NT2/D1 (cell line): Measurements from ENCODE around the gene SLC7A9.

ENCODE experiments used
- DNase-seq: peaks from one replicate; pipeline ENCODE4 v3.0.0-alpha.2; 2011; ENCODE audit warnings: low read depth, low spot score
- H3K27me3 ChIP-seq: 2 replicates; pipeline ENCODE4 v1.6.0; 2011; ENCODE audit warnings: mild to moderate bottlenecking; ENCODE audit not compliant: insufficient read length, insufficient read depth
- H3K36me3 ChIP-seq: 2 replicates; pipeline ENCODE4 v1.6.1; 2011; ENCODE audit warnings: mild to moderate bottlenecking, low read length, mixed read lengths; ENCODE audit not compliant: insufficient read depth, insufficient read length
- H3K4me1 ChIP-seq: 2 replicates; pipeline ENCODE4 v1.5.1; 2011; ENCODE audit not compliant: insufficient read depth, insufficient read length
- H3K4me3 ChIP-seq: 2 replicates; pipeline ENCODE4 v1.5.1; 2011; ENCODE audit warnings: low read depth; ENCODE audit not compliant: insufficient read length
- H3K9ac ChIP-seq: 2 replicates; pipeline ENCODE4 v1.6.0; 2011; ENCODE audit warnings: low read depth; ENCODE audit not compliant: insufficient read length
- H3K9me3 ChIP-seq: 2 replicates; pipeline ENCODE4 v1.5.1; 2011; ENCODE audit warnings: mild to moderate bottlenecking, low read length; ENCODE audit not compliant: insufficient read depth
- SUZ12 ChIP-seq: IDR thresholded peaks from 2 replicates; pipeline ENCODE4 v1.6.1; 2011; ENCODE audit not compliant: insufficient read length, insufficient read depth; ENCODE audit errors: extremely low read depth
- YY1 ChIP-seq: IDR thresholded peaks from 2 replicates; pipeline ENCODE4 v1.6.1; 2011; ENCODE audit not compliant: insufficient read length, insufficient read depth
- ZNF274 ChIP-seq: IDR thresholded peaks from 2 replicates; pipeline ENCODE4 v1.6.1; 2011; ENCODE audit warnings: mild to moderate bottlenecking, low read depth, low read length

The SLC7A9 gene

GRCh38 chr19:32881766-32882165, 12.2 kb upstream of the SLC7A9 start:
- no peaks in the 10 kb centered on the region for H3K27me3 ChIP-seq
- no peak for TF ChIP-seq YY1
- TF ChIP-seq SUZ12: no peak
- TF ChIP-seq ZNF274: no peak
- no peak for DNase-seq
- no peaks in the 10 kb centered on the region for H3K9me3 ChIP-seq
- H3K4me3 ChIP-seq: no peak overlapping the region
- H3K4me1 ChIP-seq: no peaks in the 10 kb centered on the region
- H3K9ac ChIP-seq: no peak overlapping the region
- peaks cover 36% of the 10 kb centered on the region for H3K36me3 ChIP-seq

- no peak for DNase-seq
- H3K9me3 ChIP-seq: no peaks in the 10 kb centered on the region
- no peaks in the 10 kb centered on the region for H3K27me3 ChIP-seq
- no peak overlapping the region for H3K4me3 ChIP-seq
- no peak overlapping the region for H3K9ac ChIP-seq
- H3K36me3 ChIP-seq: peaks cover 36% of the 10 kb centered on the region
- no peak for TF ChIP-seq SUZ12
- no peak for TF ChIP-seq ZNF274
- TF ChIP-seq YY1: no peak
- peaks cover under 1% of the 10 kb centered on the region for H3K4me1 ChIP-seq
These were observed 11.1 kb upstream of the SLC7A9 start for GRCh38 chr19:32880622-32881021.

DNA sequence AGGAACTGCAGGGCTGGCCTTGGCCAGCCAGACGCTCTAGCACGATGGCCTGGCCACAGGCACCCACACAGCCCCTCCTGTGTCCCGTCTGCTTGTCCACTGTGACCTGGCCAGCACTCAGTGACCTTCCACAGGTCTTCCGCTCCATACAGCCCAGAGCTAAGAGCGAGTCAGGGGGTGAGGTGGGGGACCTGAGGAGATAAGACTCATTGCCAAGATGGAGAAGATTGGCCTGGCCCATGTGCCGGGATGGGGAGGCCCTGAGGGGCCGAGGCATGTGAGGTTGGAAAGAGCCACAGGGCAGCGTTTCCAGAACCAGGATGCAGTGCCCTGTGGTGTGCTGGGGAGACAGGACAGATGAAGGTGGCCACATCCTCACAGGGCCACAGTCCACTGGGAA, 10.2 kb upstream of the SLC7A9 start:
- Histone ChIP-seq H3K9ac (no peak overlapping the region), H3K27me3 (no peaks in the 10 kb centered on the region), H3K4me1 (peaks cover 4% of the 10 kb centered on the region), H3K4me3 (no peak overlapping the region), H3K9me3 (no peaks in the 10 kb centered on the region), H3K36me3 (peaks cover 36% of the 10 kb centered on the region)
- no peak for DNase-seq
- TF ChIP-seq YY1 (no peak), SUZ12 (no peak), ZNF274 (no peak)

DNA sequence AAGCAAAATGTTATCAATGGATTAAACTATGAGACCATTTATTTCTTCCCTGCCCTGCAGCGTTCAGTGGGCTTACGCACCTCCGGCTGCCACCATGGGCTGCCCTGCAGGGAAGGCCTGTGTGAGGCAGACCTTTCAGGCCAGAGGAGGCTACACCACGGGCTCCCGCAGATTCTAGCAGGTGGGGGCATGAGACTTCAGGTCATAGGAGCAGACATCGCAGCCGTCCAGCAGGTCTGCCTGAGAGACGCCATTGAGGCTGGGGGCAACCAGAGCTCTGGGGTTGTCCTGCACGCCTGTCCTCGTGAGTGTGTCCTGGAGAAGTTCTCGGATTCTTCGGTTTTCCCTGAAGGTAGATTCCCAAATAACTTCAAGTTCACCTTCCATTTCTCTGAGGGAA, 9.4 kb upstream of the SLC7A9 start:
- peaks cover 6% of the 10 kb centered on the region for H3K4me1 ChIP-seq
- no peak overlapping the region for H3K9ac ChIP-seq
- no peak for TF ChIP-seq SUZ12
- no peak for TF ChIP-seq YY1
- TF ChIP-seq ZNF274: no peak
- no peaks in the 10 kb centered on the region for H3K9me3 ChIP-seq
- H3K4me3 ChIP-seq: no peak overlapping the region
- H3K36me3 ChIP-seq: peaks cover 36% of the 10 kb centered on the region
- no peak for DNase-seq
- no peaks in the 10 kb centered on the region for H3K27me3 ChIP-seq

DNA sequence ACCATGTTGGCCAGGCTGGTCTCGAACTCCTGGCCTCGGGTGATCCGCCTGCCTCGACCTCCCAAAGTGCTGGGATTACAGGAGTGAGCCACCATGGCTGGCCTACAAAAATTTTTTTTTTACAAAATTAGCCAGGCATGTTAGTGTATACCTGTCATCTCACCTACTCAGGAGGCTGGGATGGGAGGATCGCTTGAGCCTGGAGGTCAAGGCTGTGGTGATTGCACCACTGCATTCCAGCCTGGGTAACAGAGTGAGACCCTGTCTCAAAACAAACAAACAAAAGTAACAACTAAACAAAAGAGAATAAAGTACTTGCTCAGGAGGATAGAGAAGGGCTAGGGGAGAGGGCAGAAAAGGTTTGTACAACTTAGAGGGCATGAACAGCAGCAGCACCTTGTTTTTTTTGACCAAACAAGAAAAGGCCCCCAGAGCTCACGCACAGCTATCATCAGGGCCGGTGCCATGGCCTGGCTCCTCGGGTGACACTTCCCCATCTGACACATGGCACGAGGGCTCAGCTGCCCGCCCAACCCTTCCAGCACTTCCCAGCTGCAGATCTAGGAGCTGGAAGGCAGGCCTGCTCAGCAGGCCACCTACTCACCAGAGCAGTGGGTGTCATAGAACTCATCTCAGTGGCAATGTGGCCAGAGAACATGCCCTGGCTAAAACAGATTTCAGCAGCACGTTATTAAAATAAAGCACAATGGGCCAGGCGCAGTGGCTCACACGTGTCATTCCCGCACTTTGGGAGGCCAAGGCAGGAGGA, 8.6 kb upstream of the SLC7A9 start:
- peaks cover 36% of the 10 kb centered on the region for H3K36me3 ChIP-seq
- H3K27me3 ChIP-seq: no peaks in the 10 kb centered on the region
- TF ChIP-seq YY1 (no peak), SUZ12 (no peak), ZNF274 (no peak)
- no peak overlapping the region for H3K9ac ChIP-seq
- H3K9me3 ChIP-seq: no peaks in the 10 kb centered on the region
- peaks cover 6% of the 10 kb centered on the region for H3K4me1 ChIP-seq
- H3K4me3 ChIP-seq: no peak overlapping the region
- DNase-seq: no peak

DNA sequence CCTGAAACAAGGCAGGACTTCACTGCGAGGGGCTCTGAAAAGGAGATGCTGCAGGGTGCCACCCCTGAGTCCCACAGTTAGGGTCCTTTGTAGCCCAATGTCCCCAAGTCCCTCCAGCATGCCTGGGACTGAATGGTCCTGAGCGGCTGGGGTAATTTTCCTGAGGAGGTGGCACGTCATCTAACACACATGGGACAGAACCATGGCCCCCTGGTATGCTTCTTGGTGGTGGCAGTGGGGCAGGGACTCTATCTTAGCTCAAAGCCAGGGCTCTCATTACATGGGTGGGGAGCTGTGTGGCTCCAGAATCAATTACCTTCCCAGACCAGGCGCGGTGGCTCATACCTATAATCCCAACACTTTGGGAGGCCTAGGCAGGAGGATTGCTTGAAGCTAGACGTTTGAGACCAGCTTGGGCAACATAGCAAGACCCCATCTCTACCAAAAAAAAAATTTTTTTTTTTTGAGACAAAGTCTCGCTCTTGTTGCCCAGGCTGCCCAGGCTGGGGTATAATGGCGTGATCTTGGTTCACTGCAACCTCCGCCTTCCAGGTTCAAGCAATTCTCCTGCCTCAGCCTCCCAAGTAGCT, 7.9 kb upstream of the SLC7A9 start:
- peaks cover 7% of the 10 kb centered on the region for H3K4me1 ChIP-seq
- peaks cover 36% of the 10 kb centered on the region for H3K36me3 ChIP-seq
- H3K4me3 ChIP-seq: no peak overlapping the region
- TF ChIP-seq YY1: no peak
- no peak for TF ChIP-seq SUZ12
- no peak for DNase-seq
- H3K9me3 ChIP-seq: no peaks in the 10 kb centered on the region
- no peaks in the 10 kb centered on the region for H3K27me3 ChIP-seq
- no peak overlapping the region for H3K9ac ChIP-seq

GRCh38 chr19:32876919-32877285, 7.3 kb upstream of the SLC7A9 start:
- Histone ChIP-seq H3K4me1 (peaks cover 7% of the 10 kb centered on the region), H3K9ac (no peak overlapping the region), H3K9me3 (no peaks in the 10 kb centered on the region), H3K4me3 (no peak overlapping the region), H3K36me3 (peaks cover 35% of the 10 kb centered on the region), H3K27me3 (no peaks in the 10 kb centered on the region)
- no peak for DNase-seq
- no peak for TF ChIP-seq YY1
- no peak for TF ChIP-seq ZNF274
- TF ChIP-seq SUZ12: no peak
